ENCODE data around the gene STRN4. TPM values are rescaled to one million over a fixed set of nuclear protein-coding genes. Genes with fewer than 3 reads are reported as not detected.
"Not testable (repeated sequence)": the region's sequence is repeated elsewhere in the genome, so short reads cannot be mapped to it uniquely, and the experiment has no call there.

STRN4 gene
- total RNA-seq, 1 experiment from 2014 or later = 89.3 TPM

- DNase-seq (ENCODE audit: low read depth) = no peak
These were observed 26.8 kb upstream of the STRN4 start for GRCh38 chr19:46773018-46773399.

- DNase-seq (ENCODE audit: low read depth) = no peak
These were observed 26.1 kb upstream of the STRN4 start for GRCh38 chr19:46772170-46773017.

GRCh38 chr19:46768746-46769145, 22.5 kb upstream of the STRN4 start:
- not testable (repeated sequence) for DNase-seq (ENCODE audit: low read depth)

GRCh38 chr19:46766569-46767317, 20.5 kb upstream of the STRN4 start:
- DNase-seq (ENCODE audit: low read depth) = peak; percentile 23

- DNase-seq (ENCODE audit: low read depth) = no peak
These were observed 18.6 kb upstream of the STRN4 start for GRCh38 chr19:46764817-46765291.

- no peak for DNase-seq (ENCODE audit: low read depth)
These were observed 16.1 kb upstream of the STRN4 start for GRCh38 chr19:46762245-46762890.

GRCh38 chr19:46761418-46761831, 15.2 kb upstream of the STRN4 start:
- DNase-seq (ENCODE audit: low read depth) = no peak

- not testable (repeated sequence) for DNase-seq (ENCODE audit: low read depth)
These were observed 14.6 kb upstream of the STRN4 start for GRCh38 chr19:46760897-46761296.

GRCh38 chr19:46760363-46760762, 14.1 kb upstream of the STRN4 start:
- no peak for DNase-seq (ENCODE audit: low read depth)

- no peak for DNase-seq (ENCODE audit: low read depth)
These were observed 13.6 kb upstream of the STRN4 start for GRCh38 chr19:46759817-46760333.

- DNase-seq (ENCODE audit: low read depth) = no peak
These were observed 13.0 kb upstream of the STRN4 start for GRCh38 chr19:46759206-46759605.

- DNase-seq (ENCODE audit: low read depth) = no peak
These were observed 10.3 kb upstream of the STRN4 start for GRCh38 chr19:46756544-46756888.

GRCh38 chr19:46755853-46756543, 9.7 kb upstream of the STRN4 start:
- no peak for DNase-seq (ENCODE audit: low read depth)

GRCh38 chr19:46755077-46755852, 9.0 kb upstream of the STRN4 start:
- DNase-seq (ENCODE audit: low read depth) = peak; percentile 40

GRCh38 chr19:46753420-46754155, 7.3 kb upstream of the STRN4 start:
- DNase-seq (ENCODE audit: low read depth) = no peak

GRCh38 chr19:46748325-46749109, 2.3 kb upstream of the STRN4 start:
- no peak for DNase-seq (ENCODE audit: low read depth)

GRCh38 chr19:46745521-46746280, 549 bp downstream of the STRN4 start, which contains the start of gene FKRP:
Gene FKRP (plus strand): TSS chr19:46746057. CDS start chr19:46755451, 9,394 bp downstream.
- DNase-seq (ENCODE audit: low read depth) = no peak

GRCh38 chr19:46745030-46745429, 1.2 kb downstream of the STRN4 start:
- DNase-seq (ENCODE audit: low read depth) = no peak
